GM19455 (cell line): Measurements from ENCODE around the gene GJB5.
"Not testable (repeated sequence)": the region's sequence is repeated elsewhere in the genome, so short reads cannot be mapped to it uniquely, and the experiment has no call there.

Experiments used
- ATAC-seq: cut with Tn5 transposase; IDR thresholded peaks from one replicate; pipeline ENCODE4 v1.9.1; 2021; ENCODE audit not compliant: unreplicated experiment

The GJB5 gene

GRCh38 chr1:34773114-34773513, 18.3 kb downstream of the GJB5 start:
- ATAC-seq, result not testable (repeated sequence)

GRCh38 chr1:34774957-34775356, 20.1 kb downstream of the GJB5 start:
- ATAC-seq, result no peak

- ATAC-seq, result no peak
Measured at GRCh38 chr1:34776911-34777310, 22.1 kb downstream of the GJB5 start.

- no peak for ATAC-seq
Measured at GRCh38 chr1:34777519-34778321, 22.9 kb downstream of the GJB5 start.

GRCh38 chr1:34778381-34778780, 23.5 kb downstream of the GJB5 start:
- ATAC-seq, result no peak

GRCh38 chr1:34779005-34779404, 24.2 kb downstream of the GJB5 start:
- ATAC-seq, result no peak

- no peak for ATAC-seq
Measured at GRCh38 chr1:34779526-34779925, 24.7 kb downstream of the GJB5 start.

- ATAC-seq, result no peak
Measured at GRCh38 chr1:34779962-34780361, 25.1 kb downstream of the GJB5 start.

- no peak for ATAC-seq
Measured at GRCh38 chr1:34780528-34780927, 25.7 kb downstream of the GJB5 start.

GRCh38 chr1:34781071-34781843, 26.4 kb downstream of the GJB5 start, which contains the start of gene GJB3:
GJB3 (plus strand) TSS chr1:34781214; CDS start chr1:34784763, 3,549 bp downstream.
- ATAC-seq, result no peak

- no peak for ATAC-seq
Measured at GRCh38 chr1:34781844-34782391, 27.1 kb downstream of the GJB5 start.

- ATAC-seq, result no peak
Measured at GRCh38 chr1:34784751-34785221, 29.9 kb downstream of the GJB5 start.

- ATAC-seq, result no peak
Measured at GRCh38 chr1:34785231-34785874, 30.5 kb downstream of the GJB5 start.

GRCh38 chr1:34785875-34786470, 31.1 kb downstream of the GJB5 start:
- ATAC-seq, result no peak

- no peak for ATAC-seq
Measured at GRCh38 chr1:34786521-34787325, 31.9 kb downstream of the GJB5 start.

- ATAC-seq, result no peak
Measured at GRCh38 chr1:34787461-34788420, 32.9 kb downstream of the GJB5 start.

GRCh38 chr1:34790985-34791384, 36.1 kb downstream of the GJB5 start:
- no peak for ATAC-seq

GRCh38 chr1:34792424-34792823, 37.6 kb downstream of the GJB5 start:
- ATAC-seq, result no peak
